ENCODE results near the gene DGKG. TPM values are rescaled to one million over a fixed set of nuclear protein-coding genes. Genes with fewer than 3 reads are reported as not detected.

The DGKG gene
- total RNA-seq, 1 donor from 2014 or later, result 3.9 TPM

- POLR2A ChIA-PET, result no interaction called here
These were observed 38.6 kb upstream of the DGKG start for GRCh38 chr3:186400662-186401061.

GRCh38 chr3:186400026-186400425 is 38.0 kb upstream of the DGKG start:
- intact Hi-C loops (cut with micrococcal nuclease), result no loop called here
- no peaks in the 10 kb centered on the region for H3K27me3 Mint-ChIP-seq
- no peak overlapping the region for H3K27ac Mint-ChIP-seq
- DNase-seq (no peak), ATAC-seq (ENCODE audit: low read depth) (no peak)
- no peak for TF ChIP-seq CTCF (IDR thresholded peaks at IDR 0.05)
- no peaks in the 10 kb centered on the region for H3K36me3 Mint-ChIP-seq (ENCODE audit: low read depth)
- H3K4me1 Mint-ChIP-seq, result no peaks in the 10 kb centered on the region
- H3K4me3 Mint-ChIP-seq, result no peak overlapping the region
- H3K9me3 Mint-ChIP-seq, result peaks cover 4% of the 10 kb centered on the region
- ChIA-PET CTCF (no interaction called here), POLR2A (no interaction called here)

More at GRCh38 chr3:186400662-186401061, 38.6 kb upstream of the DGKG start:
- DNase-seq (no peak), ATAC-seq (ENCODE audit: low read depth) (no peak)
- no peak for TF ChIP-seq CTCF (IDR thresholded peaks at IDR 0.05)
- H3K4me1 Mint-ChIP-seq, result no peaks in the 10 kb centered on the region
- peaks cover 4% of the 10 kb centered on the region for H3K9me3 Mint-ChIP-seq
- no peaks in the 10 kb centered on the region for H3K27me3 Mint-ChIP-seq
- H3K36me3 Mint-ChIP-seq (ENCODE audit: low read depth), result no peaks in the 10 kb centered on the region
- H3K27ac Mint-ChIP-seq, result no peak overlapping the region
- H3K4me3 Mint-ChIP-seq, result no peak overlapping the region
- intact Hi-C loops (cut with micrococcal nuclease), result no loop called here
- CTCF ChIA-PET, result interaction anchor here (0.6 kb wide), 1 partner anchor 85 kb away, joined by 3 read pairs; no protein-coding TSS in a partner anchor

DNA sequence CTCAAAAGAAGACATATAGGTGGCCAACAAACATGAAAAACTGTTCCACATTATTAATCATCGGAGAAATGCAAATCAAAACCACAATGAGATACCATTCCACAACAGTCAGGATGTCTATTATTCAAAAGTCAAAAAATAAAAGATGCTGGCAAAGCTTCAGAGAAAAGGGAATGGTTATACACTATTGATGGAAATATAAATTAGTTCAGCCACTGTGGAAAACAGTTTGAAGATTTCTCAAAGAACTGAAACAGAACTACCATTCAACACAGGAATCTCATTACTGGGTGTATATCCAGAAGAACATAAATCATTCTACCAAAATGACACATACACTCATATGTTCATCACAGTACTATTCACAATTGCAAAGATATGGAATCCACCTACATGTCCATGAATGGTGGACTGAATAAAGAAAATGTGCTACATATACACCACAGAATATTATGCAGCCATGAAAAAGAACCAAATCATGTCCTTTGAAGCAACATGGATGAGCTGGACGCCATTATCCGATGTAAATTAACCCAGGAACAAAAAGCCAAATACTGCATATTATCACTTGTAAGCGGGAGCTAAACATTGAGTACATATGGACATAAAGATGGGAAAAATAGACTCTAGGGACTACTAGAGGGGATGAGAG is 32.7 kb upstream of the DGKG start:
- no peaks in the 10 kb centered on the region for H3K4me1 Mint-ChIP-seq
- H3K27ac Mint-ChIP-seq, result no peak overlapping the region
- no peaks in the 10 kb centered on the region for H3K36me3 Mint-ChIP-seq (ENCODE audit: low read depth)
- intact Hi-C loops (cut with micrococcal nuclease), result no loop called here
- ATAC-seq (ENCODE audit: low read depth), result no peak
- ChIA-PET CTCF (no interaction called here), POLR2A (no interaction called here)
- no peak for DNase-seq
- no peaks in the 10 kb centered on the region for H3K27me3 Mint-ChIP-seq
- peaks cover 16% of the 10 kb centered on the region for H3K9me3 Mint-ChIP-seq
- H3K4me3 Mint-ChIP-seq, result no peak overlapping the region
- no peak for TF ChIP-seq CTCF (IDR thresholded peaks at IDR 0.05)

- POLR2A ChIA-PET, result no interaction called here
- ATAC-seq (ENCODE audit: low read depth) (no peak), DNase-seq (no peak)
- Mint-ChIP-seq H3K4me3 (no peak overlapping the region), H3K27ac (no peak overlapping the region), H3K27me3 (no peaks in the 10 kb centered on the region), H3K36me3 (ENCODE audit: low read depth) (no peaks in the 10 kb centered on the region), H3K9me3 (no peaks in the 10 kb centered on the region), H3K4me1 (peaks cover 16% of the 10 kb centered on the region)
- CTCF ChIA-PET, result no interaction called here
- intact Hi-C loops (cut with micrococcal nuclease), result no loop called here
- no peak for TF ChIP-seq CTCF (IDR thresholded peaks at IDR 0.05)
These were observed 25.0 kb upstream of the DGKG start for GRCh38 chr3:186386883-186387560.

DNA sequence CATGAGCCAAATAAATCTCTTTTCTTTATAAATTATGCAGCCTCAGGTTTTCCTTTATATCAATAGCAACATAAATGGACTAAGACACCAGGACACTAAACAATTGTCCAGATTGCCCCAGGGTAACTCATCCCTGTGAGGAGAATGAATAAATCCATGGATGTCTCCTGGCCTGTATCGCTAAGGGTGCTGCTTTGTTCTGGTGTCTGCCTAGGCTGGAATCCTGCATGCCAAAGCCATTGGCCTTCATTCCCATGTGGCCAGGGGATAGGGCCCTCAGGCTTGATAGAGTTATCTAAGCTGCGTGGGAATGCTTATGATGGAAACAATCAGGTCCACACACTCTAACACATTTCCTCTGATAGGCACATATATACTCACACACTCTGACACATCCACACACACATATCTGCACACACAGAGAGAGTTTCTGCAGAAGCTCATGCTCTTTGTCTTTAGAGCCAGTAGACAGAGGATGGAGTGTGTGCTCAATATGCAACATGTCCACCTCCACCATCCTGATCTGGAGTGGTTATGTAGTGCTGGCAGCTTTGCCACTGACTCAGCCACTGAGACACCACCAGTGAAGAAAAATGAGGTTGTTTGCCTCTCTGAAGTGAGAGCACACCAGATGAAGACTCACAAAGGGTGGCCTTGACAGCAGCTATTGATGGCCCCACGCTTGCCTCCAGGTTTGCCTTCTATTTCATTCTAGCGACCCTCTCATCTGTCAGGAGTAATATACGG is 24.0 kb upstream of the DGKG start:
- H3K4me1 Mint-ChIP-seq, result peaks cover 21% of the 10 kb centered on the region
- no peak overlapping the region for H3K27ac Mint-ChIP-seq
- H3K36me3 Mint-ChIP-seq (ENCODE audit: low read depth), result no peaks in the 10 kb centered on the region
- no peak for ATAC-seq (ENCODE audit: low read depth)
- H3K4me3 Mint-ChIP-seq, result no peak overlapping the region
- H3K27me3 Mint-ChIP-seq, result no peaks in the 10 kb centered on the region
- no peak for TF ChIP-seq CTCF (IDR thresholded peaks at IDR 0.05)
- DNase-seq, result no peak
- intact Hi-C loops (cut with micrococcal nuclease), result no loop called here
- POLR2A ChIA-PET, result no interaction called here
- no peaks in the 10 kb centered on the region for H3K9me3 Mint-ChIP-seq
- CTCF ChIA-PET, result no interaction called here

Measured in activated B cell treated with CpG ODN at 0.5 μM for 24 hours (primary cell).